ENCODE measurements around the gene ACTN3.
"Not testable (repeated sequence)": the region's sequence is repeated elsewhere in the genome, so short reads cannot be mapped to it uniquely, and the experiment has no call there.

Gene ACTN3

GRCh38 chr11:66582565-66583147, 36.0 kb downstream of the ACTN3 start:
- H3K4me1 ChIP-seq (ENCODE audit: control insufficient read depth, insufficient read depth, low read length, unreplicated experiment); H2AFZ ChIP-seq (ENCODE audit: low read length, unreplicated experiment); H3K79me2 ChIP-seq (ENCODE audit: control insufficient read depth, insufficient read depth, low read length, unreplicated experiment); H3K27ac ChIP-seq (ENCODE audit: low read depth, low read length); H3K36me3 ChIP-seq (ENCODE audit: insufficient read depth, low read length); H3K4me3 ChIP-seq (ENCODE audit: low read depth, low read length); H3K27me3 ChIP-seq (ENCODE audit: insufficient read depth, low read length): not testable (repeated sequence)

- not testable (repeated sequence) for H3K4me3 ChIP-seq (ENCODE audit: low read depth, low read length); H3K79me2 ChIP-seq (ENCODE audit: control insufficient read depth, insufficient read depth, low read length, unreplicated experiment); H3K4me1 ChIP-seq (ENCODE audit: control insufficient read depth, insufficient read depth, low read length, unreplicated experiment); H2AFZ ChIP-seq (ENCODE audit: low read length, unreplicated experiment); H3K27me3 ChIP-seq (ENCODE audit: insufficient read depth, low read length); H3K27ac ChIP-seq (ENCODE audit: low read depth, low read length); H3K36me3 ChIP-seq (ENCODE audit: insufficient read depth, low read length)
Measured at GRCh38 chr11:66585447-66585846, 38.7 kb downstream of the ACTN3 start.

GRCh38 chr11:66586136-66586535, 39.4 kb downstream of the ACTN3 start:
- Histone ChIP-seq H3K27ac (ENCODE audit: low read depth, low read length) (no peak overlapping the region), H3K27me3 (ENCODE audit: insufficient read depth, low read length) (no peaks in the 10 kb centered on the region), H2AFZ (ENCODE audit: low read length, unreplicated experiment) (no peak overlapping the region), H3K79me2 (ENCODE audit: control insufficient read depth, insufficient read depth, low read length, unreplicated experiment) (no peaks in the 10 kb centered on the region), H3K36me3 (ENCODE audit: insufficient read depth, low read length) (no peaks in the 10 kb centered on the region), H3K4me1 (ENCODE audit: control insufficient read depth, insufficient read depth, low read length, unreplicated experiment) (peaks cover under 1% of the 10 kb centered on the region), H3K4me3 (ENCODE audit: low read depth, low read length) (no peak overlapping the region)

GRCh38 chr11:66589315-66589714, 42.6 kb downstream of the ACTN3 start:
- H2AFZ ChIP-seq (ENCODE audit: low read length, unreplicated experiment); H3K36me3 ChIP-seq (ENCODE audit: insufficient read depth, low read length); H3K27me3 ChIP-seq (ENCODE audit: insufficient read depth, low read length); H3K4me1 ChIP-seq (ENCODE audit: control insufficient read depth, insufficient read depth, low read length, unreplicated experiment); H3K4me3 ChIP-seq (ENCODE audit: low read depth, low read length); H3K79me2 ChIP-seq (ENCODE audit: control insufficient read depth, insufficient read depth, low read length, unreplicated experiment); H3K27ac ChIP-seq (ENCODE audit: low read depth, low read length): not testable (repeated sequence)

DNA sequence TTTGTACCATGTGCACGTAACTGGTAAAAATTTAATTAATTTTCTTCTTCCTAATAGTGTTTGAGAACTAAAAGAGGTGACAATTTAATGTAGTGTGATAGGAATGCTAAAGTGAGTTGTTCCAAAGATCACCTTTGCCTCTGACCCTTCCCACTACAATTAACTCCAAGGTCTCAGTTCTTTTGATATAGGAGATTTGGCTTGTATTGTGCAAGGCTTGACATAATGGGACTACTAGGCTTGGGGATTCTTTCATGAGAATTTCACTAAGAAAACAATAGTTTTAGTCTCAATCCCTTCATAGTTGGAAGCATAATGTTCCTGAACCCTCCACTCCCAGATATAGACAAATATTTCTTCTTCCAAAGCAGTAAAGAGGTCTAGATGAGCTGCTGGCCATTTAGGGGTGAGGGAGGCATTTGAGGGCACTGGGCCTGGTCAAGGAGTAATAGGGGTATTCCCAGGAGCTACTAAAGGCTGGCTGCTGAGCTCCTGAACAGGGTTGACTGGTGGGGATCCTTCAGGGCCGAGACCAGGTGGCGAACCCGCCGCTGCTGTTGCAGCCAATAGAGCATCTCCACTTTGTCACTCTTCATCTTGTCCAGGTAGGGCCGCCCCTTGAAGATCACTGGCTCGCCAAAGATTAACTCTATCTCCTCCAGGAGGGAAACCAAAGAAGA, 43.4 kb downstream of the ACTN3 start:
- Histone ChIP-seq H3K27me3 (ENCODE audit: insufficient read depth, low read length) (no peaks in the 10 kb centered on the region), H3K4me3 (ENCODE audit: low read depth, low read length) (no peak overlapping the region), H2AFZ (ENCODE audit: low read length, unreplicated experiment) (no peak overlapping the region), H3K27ac (ENCODE audit: low read depth, low read length) (no peak overlapping the region), H3K36me3 (ENCODE audit: insufficient read depth, low read length) (no peaks in the 10 kb centered on the region), H3K79me2 (ENCODE audit: control insufficient read depth, insufficient read depth, low read length, unreplicated experiment) (peaks cover 9% of the 10 kb centered on the region), H3K4me1 (ENCODE audit: control insufficient read depth, insufficient read depth, low read length, unreplicated experiment) (peaks cover 11% of the 10 kb centered on the region)

GRCh38 chr11:66591175-66591574, 44.5 kb downstream of the ACTN3 start:
- peaks cover 9% of the 10 kb centered on the region for H3K79me2 ChIP-seq (ENCODE audit: control insufficient read depth, insufficient read depth, low read length, unreplicated experiment)
- H2AFZ ChIP-seq (ENCODE audit: low read length, unreplicated experiment) = no peak overlapping the region
- H3K27ac ChIP-seq (ENCODE audit: low read depth, low read length) = no peak overlapping the region
- H3K36me3 ChIP-seq (ENCODE audit: insufficient read depth, low read length) = no peaks in the 10 kb centered on the region
- no peaks in the 10 kb centered on the region for H3K27me3 ChIP-seq (ENCODE audit: insufficient read depth, low read length)
- no peak overlapping the region for H3K4me3 ChIP-seq (ENCODE audit: low read depth, low read length)
- H3K4me1 ChIP-seq (ENCODE audit: control insufficient read depth, insufficient read depth, low read length, unreplicated experiment) = peaks cover 21% of the 10 kb centered on the region

GRCh38 chr11:66592457-66593302, 46.0 kb downstream of the ACTN3 start, which contains the start of the genes CCDC87 and CCS:
Gene CCDC87, minus strand, starts transcription at chr11:66593063. Its CDS starts 48 bp downstream, at chr11:66593015.
Gene CCS, plus strand, starts transcription at chr11:66593185. Its CDS starts 77 bp downstream, at chr11:66593262.
- peak within 1 kb of the TSS; percentile 49; the same call in 1 of the 2 replicates for H3K27ac ChIP-seq (ENCODE audit: low read depth, low read length)
- H3K4me3 ChIP-seq (ENCODE audit: low read depth, low read length) = peak within 1 kb of the TSS; percentile 100
- H3K36me3 ChIP-seq (ENCODE audit: insufficient read depth, low read length) = no peaks in the 10 kb centered on the region
- H2AFZ ChIP-seq (ENCODE audit: low read length, unreplicated experiment) = peak within 1 kb of the TSS; percentile 99
- H3K79me2 ChIP-seq (ENCODE audit: control insufficient read depth, insufficient read depth, low read length, unreplicated experiment) = peaks cover 9% of the 10 kb centered on the region
- peaks cover 21% of the 10 kb centered on the region for H3K4me1 ChIP-seq (ENCODE audit: control insufficient read depth, insufficient read depth, low read length, unreplicated experiment)
- no peaks in the 10 kb centered on the region for H3K27me3 ChIP-seq (ENCODE audit: insufficient read depth, low read length)

DNA sequence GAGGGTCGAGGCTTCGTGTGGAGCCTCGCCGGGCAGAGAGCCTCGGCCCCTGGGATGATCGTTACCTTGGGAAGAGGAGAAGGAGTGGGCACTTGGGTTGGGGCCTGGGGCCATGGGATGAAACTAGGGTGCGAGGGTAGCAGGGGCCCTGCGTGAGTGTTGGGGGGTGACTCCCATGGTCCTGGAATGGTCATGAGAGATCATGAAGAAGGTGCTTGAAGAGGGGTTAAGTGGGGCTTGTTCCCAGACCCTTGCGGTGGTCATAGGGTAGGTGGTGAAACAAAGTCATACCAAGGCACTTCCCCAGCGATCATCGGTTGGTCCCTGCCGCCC, 46.6 kb downstream of the ACTN3 start:
- no peaks in the 10 kb centered on the region for H3K36me3 ChIP-seq (ENCODE audit: insufficient read depth, low read length)
- peak overlapping the region; percentile 3; the same call in 1 of the 2 replicates for H3K27ac ChIP-seq (ENCODE audit: low read depth, low read length)
- peaks cover 9% of the 10 kb centered on the region for H3K79me2 ChIP-seq (ENCODE audit: control insufficient read depth, insufficient read depth, low read length, unreplicated experiment)
- peaks cover 21% of the 10 kb centered on the region for H3K4me1 ChIP-seq (ENCODE audit: control insufficient read depth, insufficient read depth, low read length, unreplicated experiment)
- no peaks in the 10 kb centered on the region for H3K27me3 ChIP-seq (ENCODE audit: insufficient read depth, low read length)
- H2AFZ ChIP-seq (ENCODE audit: low read length, unreplicated experiment) = peak overlapping the region; percentile 97
- H3K4me3 ChIP-seq (ENCODE audit: low read depth, low read length) = peak overlapping the region; percentile 100

GRCh38 chr11:66593650-66594049, 46.9 kb downstream of the ACTN3 start:
- Histone ChIP-seq H3K79me2 (ENCODE audit: control insufficient read depth, insufficient read depth, low read length, unreplicated experiment) (peaks cover 9% of the 10 kb centered on the region), H3K27me3 (ENCODE audit: insufficient read depth, low read length) (no peaks in the 10 kb centered on the region), H3K36me3 (ENCODE audit: insufficient read depth, low read length) (no peaks in the 10 kb centered on the region), H3K4me3 (ENCODE audit: low read depth, low read length) (peak overlapping the region; percentile 100), H3K4me1 (ENCODE audit: control insufficient read depth, insufficient read depth, low read length, unreplicated experiment) (peaks cover 21% of the 10 kb centered on the region), H3K27ac (ENCODE audit: low read depth, low read length) (no peak overlapping the region), H2AFZ (ENCODE audit: low read length, unreplicated experiment) (peak overlapping the region; percentile 97)

DNA sequence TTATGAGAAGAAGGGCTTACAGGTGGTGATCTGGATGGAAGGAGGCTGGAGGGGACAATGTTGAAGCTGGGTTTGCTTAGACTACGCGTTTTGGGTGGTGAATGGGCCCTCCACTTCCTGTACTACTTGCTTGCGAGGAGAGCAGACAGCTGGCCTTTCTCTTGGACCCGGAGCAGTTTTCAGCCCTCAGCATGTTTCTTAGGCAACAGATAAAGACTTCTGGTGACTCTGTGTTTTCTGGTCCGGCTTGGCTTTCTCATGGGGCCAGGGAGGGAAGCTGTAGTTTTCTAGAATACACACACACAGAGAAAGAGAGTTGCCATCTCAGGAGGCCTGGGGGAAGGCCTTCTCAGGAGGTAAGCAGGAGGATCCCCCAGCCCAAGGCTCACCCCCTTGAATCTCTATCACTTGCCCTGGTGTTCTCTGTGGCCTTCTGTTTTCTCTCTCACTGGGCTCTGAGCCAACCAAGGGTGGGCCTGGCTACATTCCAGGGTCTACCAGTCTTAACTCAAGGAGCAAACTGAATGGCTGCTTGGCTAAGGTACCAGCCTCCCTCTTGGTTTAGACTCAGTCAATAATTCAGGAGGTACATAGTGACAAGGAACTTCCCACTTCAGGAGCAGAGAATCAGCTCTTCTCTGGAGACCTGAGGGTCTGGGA, 48.7 kb downstream of the ACTN3 start:
- peaks cover 9% of the 10 kb centered on the region for H3K79me2 ChIP-seq (ENCODE audit: control insufficient read depth, insufficient read depth, low read length, unreplicated experiment)
- peak overlapping the region; percentile 35 for H3K27ac ChIP-seq (ENCODE audit: low read depth, low read length)
- no peaks in the 10 kb centered on the region for H3K27me3 ChIP-seq (ENCODE audit: insufficient read depth, low read length)
- H3K4me1 ChIP-seq (ENCODE audit: control insufficient read depth, insufficient read depth, low read length, unreplicated experiment) = peaks cover 26% of the 10 kb centered on the region
- no peak overlapping the region for H2AFZ ChIP-seq (ENCODE audit: low read length, unreplicated experiment)
- H3K4me3 ChIP-seq (ENCODE audit: low read depth, low read length) = peak overlapping the region; percentile 45
- peaks cover 7% of the 10 kb centered on the region; the same call in 1 of the 2 replicates for H3K36me3 ChIP-seq (ENCODE audit: insufficient read depth, low read length)

Measured in ACC112 (cell line).